ENCODE measurements around the gene BIRC3. TPM values are rescaled to one million over a fixed set of nuclear protein-coding genes. Genes with fewer than 3 reads are reported as not detected.
A peak's percentile ranks its signal among the peaks of the same experiment; 100 is the strongest.

Gene BIRC3
- total and polyA plus RNA-seq, 2 of the 4 experiments (the other 2 are of a cell fraction): 2.2 to 5.0 TPM

DNA sequence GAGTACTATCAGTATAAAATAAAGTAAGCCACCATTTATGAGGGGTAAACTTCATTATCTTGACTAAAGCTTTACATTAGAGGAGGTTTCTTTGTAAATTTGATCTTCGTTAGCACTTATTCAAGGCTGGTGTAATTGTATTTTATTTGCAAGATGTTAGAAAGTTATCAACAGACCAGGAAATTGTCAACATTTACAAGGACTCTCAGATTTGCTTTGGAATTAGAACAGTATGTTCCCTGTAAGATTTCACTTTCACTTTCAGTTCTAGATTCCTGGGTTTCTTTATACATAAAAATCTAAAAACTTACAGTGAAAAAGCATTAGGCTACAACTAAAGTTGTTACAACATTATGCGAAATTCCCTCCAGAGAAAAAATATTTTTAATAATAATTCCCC lies 4.6 kb upstream of the BIRC3 start:
- intact Hi-C loops (cut with micrococcal nuclease) (no loop called here), in situ Hi-C loops (cut with MboI; ENCODE audit: low sequenced_read_pairs) (no loop called here), dilution Hi-C loops (cut with HindIII; ENCODE audit: low sequenced_read_pairs, unreplicated experiment) (no loop called here)
- WGBS, 2 experiments (ENCODE audit: extremely low coverage in 2 of 2, insufficient read length in 1 of 2): no CpG with 5 or more reads among the region's 2 CpGs
- ChIA-PET POLR2A (ENCODE audit: unreplicated experiment) (no interaction called here), CTCF (interaction anchor here (2.5 kb wide), 1 partner anchor 18 kb away, joined by 11 read pairs; no protein-coding TSS in a partner anchor)
- Histone ChIP-seq H4K91ac (ENCODE audit: insufficient read depth, low read depth, low read length) (no peak overlapping the region), H2BK20ac (ENCODE audit: low read depth, low read length) (no peak overlapping the region), H2BK120ac (ENCODE audit: low read depth, low read length) (no peak overlapping the region), H3K27me3 (ENCODE audit: control insufficient read depth, insufficient read depth, low read length) (no peaks in the 10 kb centered on the region), H4K8ac (ENCODE audit: low read depth in 2 of 2, low read length in 2 of 2) (peak overlapping the region in 1 of 2 experiments; percentile 57; a peak in 2 of 4 replicates), H2AFZ (replicated peaks; ENCODE audit: low read length, poor library complexity) (no peak overlapping the region), H3K9ac (ENCODE audit: low read depth, low read length) (no peak overlapping the region), H3K9me1 (ENCODE audit: insufficient read depth, low read length) (0 out of 2 replicates have a peak, but pooled peaks cover under 1% of the 10 kb centered on the region), H3K18ac (ENCODE audit: low read depth, low read length) (peak overlapping the region; percentile 76; the same call in 1 of the 2 replicates), H3K36me3 (ENCODE audit: control insufficient read depth, insufficient read depth, low read length) (no peaks in the 10 kb centered on the region), H2BK15ac (ENCODE audit: low read depth, low read length) (no peak overlapping the region), H3K4me3 (ENCODE audit: insufficient read depth, low read depth, low read length) (peak overlapping the region; percentile 24; the same call in 1 of the 2 replicates), H2BK5ac (ENCODE audit: low read depth, low read length, poor library complexity, severe bottlenecking) (peak overlapping the region; percentile 69), H3K56ac (ENCODE audit: extremely low read depth, insufficient read depth, low read length) (no peak overlapping the region), H4K20me1 (ENCODE audit: insufficient read depth, low read length) (no peaks in the 10 kb centered on the region), H3K4ac (ENCODE audit: low read depth, low read length) (no peak overlapping the region), H4K5ac (ENCODE audit: low read depth, low read length) (peak overlapping the region; percentile 90), H3K9me3 (ENCODE audit: control insufficient read depth, insufficient read depth, low read length) (no peaks in the 10 kb centered on the region), H2AK9ac (replicated peaks; ENCODE audit: low read depth, low read length, poor library complexity) (no peak overlapping the region), H3K79me1 (ENCODE audit: low read depth in 1 of 2, low read length in 2 of 2) (peaks cover 0 to 2% of the 10 kb centered on the region in 2 experiments; a peak in 2 of 4 replicates), H2AK5ac (ENCODE audit: low read depth, low read length) (no peak overlapping the region), H3K23ac (ENCODE audit: low read depth, low read length) (no peak overlapping the region), H3K4me2 (ENCODE audit: low read depth, low read length) (peak overlapping the region; percentile 97), H3K14ac (replicated peaks; ENCODE audit: low read depth, low read length) (no peak overlapping the region), H3K4me1 (ENCODE audit: control insufficient read depth, insufficient read depth, low read length) (peaks cover 5% of the 10 kb centered on the region), H3K27ac (ENCODE audit: insufficient read depth, low read length) (no peak overlapping the region)
- no TSS peak for BruUV-seq (replicated peaks)
- TF ChIP-seq RAD21 (IDR thresholded peaks at IDR 0.05; ENCODE audit: low read length) (no peak), SMC3 (IDR thresholded peaks at IDR 0.05; ENCODE audit: low read depth, low read length) (no peak), CTCF (conservative IDR thresholded peaks at IDR 0.05; ENCODE audit: low read depth, low read length) (no peak), MAZ (IDR thresholded peaks at IDR 0.05; ENCODE audit: borderline replicate concordance, low read depth, low read length) (no peak)
- DNase-seq: peak; percentile 40
- ATAC-seq (ENCODE audit: low read depth): no peak

All from IMR-90 (cell line).